ENCODE results near the gene ABCA4.

ABCA4 gene

GRCh38 chr1:94104776-94105580 lies 16.0 kb downstream of the ABCA4 start:
- DNase-seq (ENCODE audit: low spot score) = no peak

GRCh38 chr1:94104127-94104684 lies 16.7 kb downstream of the ABCA4 start:
- DNase-seq (ENCODE audit: low spot score) = no peak

DNA sequence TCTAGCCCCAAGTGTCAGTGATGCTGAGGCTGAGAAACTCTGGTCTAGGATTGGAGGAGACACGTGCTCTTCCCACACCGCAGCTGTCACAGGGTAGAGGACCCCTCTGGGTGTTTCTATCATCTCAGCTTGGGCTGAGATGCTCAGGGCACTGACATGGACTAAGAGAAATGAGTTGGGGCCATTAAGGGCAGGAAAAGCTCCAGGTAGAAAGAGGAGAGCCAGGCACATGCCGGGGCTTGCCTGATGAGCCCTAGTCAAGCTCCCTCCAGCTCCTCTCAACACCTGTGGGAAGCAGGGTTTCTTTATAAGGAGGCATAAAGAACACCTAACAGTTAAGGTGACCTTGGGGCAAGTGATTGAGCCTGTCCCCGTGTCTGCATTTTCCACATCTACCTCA lies 17.3 kb downstream of the ABCA4 start:
- DNase-seq (ENCODE audit: low spot score) = no peak

DNA sequence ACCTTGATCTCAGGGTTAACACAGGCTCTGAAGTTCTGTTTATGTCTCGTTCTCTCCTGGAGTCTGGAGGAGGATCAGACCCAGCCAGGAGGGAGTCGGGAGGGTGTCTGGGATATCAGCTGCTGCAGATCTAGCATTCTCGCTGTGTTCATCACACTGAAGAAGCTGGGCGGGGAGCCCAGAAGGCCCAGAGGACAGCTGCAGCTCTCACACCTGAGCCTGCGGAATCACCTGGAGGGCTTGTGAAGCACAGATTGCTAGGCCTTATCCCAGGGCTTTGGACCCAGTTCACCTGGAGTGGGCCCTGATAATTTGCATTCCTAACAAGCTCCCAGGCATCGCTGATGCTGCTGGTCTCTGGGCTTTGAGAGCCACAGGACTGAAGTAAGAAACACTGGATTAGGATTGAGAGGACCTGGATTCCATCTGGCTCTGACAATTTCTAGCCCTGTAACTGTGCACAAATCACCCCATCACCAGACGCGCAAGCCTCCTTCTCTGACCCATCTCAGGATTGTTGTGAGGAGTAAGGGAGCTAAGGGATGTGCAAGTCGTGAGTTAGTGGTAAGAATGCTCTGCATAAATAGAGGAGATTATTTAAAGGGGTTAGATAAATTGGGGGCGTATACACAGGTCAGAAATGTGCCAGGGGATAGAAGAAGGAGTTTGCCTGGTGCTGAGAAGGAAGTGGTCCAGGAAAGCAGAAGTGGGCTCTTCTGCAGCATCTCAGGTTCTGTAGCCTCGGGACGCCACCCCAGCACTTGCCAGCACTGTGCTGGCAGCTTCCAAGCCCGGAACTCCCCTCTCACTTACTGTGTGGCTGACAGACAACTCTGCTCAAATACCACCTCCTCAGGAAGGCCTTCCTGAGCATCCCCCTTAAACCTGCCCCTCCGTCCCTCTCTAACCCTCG lies 19.1 kb downstream of the ABCA4 start:
- DNase-seq (ENCODE audit: low spot score) = no peak

DNA sequence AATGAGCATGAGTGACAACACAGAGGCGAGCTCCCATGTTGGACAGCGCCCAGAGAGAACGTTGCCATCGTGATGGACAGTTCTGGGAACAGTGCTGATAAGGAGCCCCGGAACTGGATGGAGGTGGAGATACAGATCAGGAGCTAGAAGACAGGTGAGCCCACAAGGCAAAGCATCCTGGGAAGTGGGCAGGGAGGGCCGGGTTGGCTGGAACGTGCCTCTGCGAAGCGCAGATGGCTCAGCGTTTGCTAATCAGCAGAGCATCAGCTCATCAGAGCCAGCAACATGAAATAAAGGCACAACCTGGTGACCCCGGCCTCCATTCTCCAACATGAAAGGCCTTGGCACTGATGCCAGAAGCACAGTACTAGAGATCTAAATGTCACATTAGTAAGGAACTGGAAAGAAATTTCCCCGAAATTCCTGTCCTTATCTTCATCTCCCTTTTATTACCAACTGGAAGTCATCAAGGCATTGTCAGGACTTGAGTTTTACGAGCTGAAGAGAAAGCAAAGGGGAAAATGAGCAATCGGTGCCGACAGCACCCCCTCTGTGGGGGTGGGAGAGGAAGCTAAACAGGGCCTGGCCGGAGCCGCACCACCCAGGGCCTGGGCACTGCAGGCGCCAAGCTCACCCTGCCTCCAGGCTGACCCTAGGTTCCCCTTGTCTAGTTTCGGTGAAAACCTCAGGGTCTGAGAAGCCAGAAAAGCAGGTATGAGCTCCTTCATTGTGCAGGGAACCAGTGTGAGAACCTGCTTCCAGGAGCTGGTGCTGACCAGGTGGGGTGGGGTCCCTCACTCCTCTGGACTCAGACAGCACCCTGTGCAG lies 19.9 kb downstream of the ABCA4 start:
- no peak for DNase-seq (ENCODE audit: low spot score)

GRCh38 chr1:94100129-94100784 lies 20.7 kb downstream of the ABCA4 start:
- no peak for DNase-seq (ENCODE audit: low spot score)

- no peak for DNase-seq (ENCODE audit: low spot score)
Measured at GRCh38 chr1:94099303-94099702, 21.6 kb downstream of the ABCA4 start.

- no peak for DNase-seq (ENCODE audit: low spot score)
Measured at GRCh38 chr1:94098585-94099111, 22.3 kb downstream of the ABCA4 start.

DNA sequence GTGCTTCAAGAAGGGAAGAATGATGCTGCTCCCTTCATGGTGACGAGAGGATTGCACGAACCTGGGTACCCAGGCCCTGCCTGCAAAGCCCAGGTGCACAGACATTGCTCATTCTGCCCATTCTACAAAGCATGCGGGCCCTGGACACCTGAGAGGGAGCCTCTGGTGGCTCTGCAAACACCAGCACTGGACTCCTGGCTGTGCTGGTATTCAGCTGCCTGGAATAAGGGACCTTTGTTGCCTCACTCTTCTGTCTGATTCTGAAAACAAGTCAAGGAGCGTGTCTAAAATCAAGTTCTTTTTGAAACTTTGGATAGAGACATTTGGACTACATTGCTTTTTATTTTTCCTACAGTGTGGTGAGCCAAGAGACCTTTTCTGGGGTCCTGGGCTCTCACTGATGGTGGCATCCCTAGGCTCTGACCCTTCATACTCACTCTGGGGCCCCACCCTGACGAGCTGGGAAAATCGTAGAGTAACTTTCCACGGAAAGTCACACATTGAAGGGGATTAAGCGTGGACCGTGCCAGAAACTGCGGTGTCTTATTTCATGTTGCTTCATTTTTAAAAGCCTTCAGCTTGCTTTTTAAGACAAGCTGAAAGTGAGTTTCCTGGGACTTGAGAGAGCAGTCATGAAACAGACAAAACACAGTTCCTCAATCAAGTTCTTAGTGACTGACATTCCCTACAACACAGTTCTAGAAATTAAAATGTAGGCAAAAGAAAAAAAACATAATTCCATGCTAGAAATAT lies 24.0 kb downstream of the ABCA4 start:
- DNase-seq (ENCODE audit: low spot score) = no peak

DNA sequence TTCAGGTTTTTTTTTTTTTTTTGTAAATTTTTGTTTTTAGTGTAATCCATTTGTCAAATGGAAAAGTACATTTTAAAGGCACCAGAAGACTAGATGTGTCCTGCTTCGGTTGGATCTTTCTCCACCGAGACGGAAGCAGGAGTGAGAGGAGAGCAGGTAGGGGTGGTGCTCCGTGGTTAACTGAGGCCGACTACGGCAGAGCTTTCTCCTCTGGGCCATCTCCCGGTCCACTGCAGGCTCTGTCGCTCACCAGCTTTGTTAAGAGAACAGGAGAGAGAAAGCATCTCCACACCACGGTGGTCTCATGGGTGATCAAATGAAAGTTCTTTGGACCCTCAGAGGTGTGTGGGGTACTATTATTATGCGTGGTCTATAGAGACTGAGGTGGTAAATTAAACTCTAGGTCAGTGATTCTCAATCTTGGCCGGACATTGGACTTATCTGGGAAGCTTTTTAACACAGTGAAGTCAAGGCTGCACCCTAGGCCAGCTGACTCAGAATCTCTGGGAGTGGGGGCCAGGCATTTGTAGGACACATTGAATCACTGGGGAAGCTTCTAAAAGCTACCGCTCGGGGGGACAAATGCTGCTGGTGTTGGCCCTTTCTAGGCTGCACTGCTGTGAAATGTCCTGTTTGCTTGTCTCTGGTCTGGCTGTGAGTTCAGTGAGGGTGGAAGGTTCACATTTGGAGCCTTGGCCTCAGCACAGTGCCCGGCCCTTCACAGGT lies 25.0 kb downstream of the ABCA4 start:
- no peak for DNase-seq (ENCODE audit: low spot score)

GRCh38 chr1:94095112-94095637 lies 25.8 kb downstream of the ABCA4 start:
- no peak for DNase-seq (ENCODE audit: low spot score)

- no peak for DNase-seq (ENCODE audit: low spot score)
Measured at GRCh38 chr1:94094469-94095111, 26.4 kb downstream of the ABCA4 start.

GRCh38 chr1:94093996-94094395 lies 27.0 kb downstream of the ABCA4 start:
- no peak for DNase-seq (ENCODE audit: low spot score)

GRCh38 chr1:94093396-94093795 lies 27.6 kb downstream of the ABCA4 start:
- DNase-seq (ENCODE audit: low spot score) = no peak

- DNase-seq (ENCODE audit: low spot score) = no peak
Measured at GRCh38 chr1:94092210-94092613, 28.7 kb downstream of the ABCA4 start.

- no peak for DNase-seq (ENCODE audit: low spot score)
Measured at GRCh38 chr1:94090761-94091160, 30.2 kb downstream of the ABCA4 start.

- DNase-seq (ENCODE audit: low spot score) = no peak
Measured at GRCh38 chr1:94087193-94087592, 33.8 kb downstream of the ABCA4 start.

DNA sequence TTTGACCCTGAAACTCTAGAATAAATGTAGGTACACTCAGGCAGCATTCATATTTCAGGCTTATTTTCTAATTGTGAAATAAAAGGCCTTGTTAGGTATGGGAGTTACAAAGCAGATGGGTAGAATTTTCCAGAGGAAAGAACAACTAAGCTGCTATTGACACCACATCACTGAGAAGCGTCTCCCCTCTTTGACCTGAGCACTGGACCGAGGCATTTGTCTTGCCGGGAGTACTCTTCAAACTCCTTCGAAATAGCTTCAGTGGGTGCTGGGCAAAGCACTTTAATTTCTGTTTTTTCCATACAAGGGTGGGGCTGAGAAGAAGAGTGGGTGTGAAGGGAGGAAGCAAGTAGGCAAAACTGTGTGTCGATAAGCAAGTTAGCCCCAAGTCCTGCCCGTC lies 36.4 kb downstream of the ABCA4 start:
- no peak for DNase-seq (ENCODE audit: low spot score)

GRCh38 chr1:94084085-94084484 lies 36.9 kb downstream of the ABCA4 start:
- no peak for DNase-seq (ENCODE audit: low spot score)

Data from hematopoietic multipotent progenitor cell treated with erythropoietin and hydrocortisone succinate and interleukin-3 and kit ligand, for 15 days (in vitro differentiated cells).